Breast epithelium (tissue), 4 donors: ENCODE measurements around the gene OTOA. TPM values are rescaled to one million over a fixed set of nuclear protein-coding genes. Genes with fewer than 3 reads are reported as not detected.
A peak's percentile ranks its signal among the peaks of the same experiment; 100 is the strongest.

ENCODE experiments used
- DNase-seq, 2 donors: peaks; one replicate each; pipeline ENCODE4 v3.0.0-alpha.2; 2019; ENCODE audit warnings: low spot score in 2 of 2
- H3K27ac ChIP-seq, 2 donors: fragments of 200-600 bp; sonication (generic) in 1 of 2; one replicate each; pipeline ENCODE4 v1.5.1; 2016 to 2019; ENCODE audit warnings: mild to moderate bottlenecking in 1 of 2
- H3K27me3 ChIP-seq, 2 donors: fragments of 200-600 bp; sonication (generic) in 1 of 2; one replicate each; pipeline versions ENCODE4 v1.5.1 to v1.6.0; 2017 to 2019; ENCODE audit warnings: control low read depth in 1 of 2, mild to moderate bottlenecking in 1 of 2
- H3K36me3 ChIP-seq: fragments of 200-600 bp; one replicate; pipeline ENCODE4 v1.5.1; 2019
- H3K4me1 ChIP-seq, 2 donors: fragments of 200-600 bp; sonication (generic); one replicate each; pipeline ENCODE4 v1.5.1; 2016 to 2019; ENCODE audit warnings: control low read depth in 1 of 2
- H3K4me3 ChIP-seq, 3 donors: fragments of 200-600 bp; sonication (generic); 1 replicate in 2 of 3; 2 replicates in 1 of 3; pipeline ENCODE4 v1.5.1; 2016 to 2019; ENCODE audit warnings: mild to moderate bottlenecking in 3 of 3, moderate library complexity in 2 of 3
- H3K9me3 ChIP-seq, 2 donors: fragments of 200-600 bp; sonication (generic) in 1 of 2; one replicate each; pipeline ENCODE4 v1.5.1; 2016 to 2019; ENCODE audit warnings: control low read depth in 1 of 2
- POLR2A ChIP-seq: fragments of 450-650 bp; IDR thresholded peaks from one replicate; pipeline ENCODE4 v1.6.1; 2016; ENCODE audit warnings: antibody characterized with exemption, mild to moderate bottlenecking, moderate library complexity
- POLR2AphosphoS5 ChIP-seq, 3 donors: sonication (generic); formaldehyde crosslinking; IDR thresholded peaks; one replicate each; pipeline ENCODE4 v1.6.1; 2017; ENCODE audit warnings: antibody characterized with exemption in 3 of 3
- intact Hi-C: fragments of 100-400 bp; cut with DNase I; formaldehyde crosslinking; loops from one replicate; pipeline ENCODE4 v1.15.1; 2023; ENCODE audit warnings: low total_unique reads
- total RNA-seq, 3 donors: library from RNA; depleted of rRNA; stranded (reverse); fragments of >200 nt; gene quantifications; one replicate each; pipeline ENCODE4 v1.1.0, GENCODE V29; 2016
- TF ChIP-seq, protein P1 (sequence below), 3 donors: fragments of 450-650 bp; IDR thresholded peaks; one replicate each; pipeline ENCODE4 v1.5.1; 2016 to 2017; ENCODE audit warnings: antibody characterized with exemption in 3 of 3, mild to moderate bottlenecking in 3 of 3, moderate library complexity in 3 of 3

Gene OTOA
- total RNA-seq, 3 donors from 2014 or later = 0.96 to 1.5 TPM; not detected in 1

DNA sequence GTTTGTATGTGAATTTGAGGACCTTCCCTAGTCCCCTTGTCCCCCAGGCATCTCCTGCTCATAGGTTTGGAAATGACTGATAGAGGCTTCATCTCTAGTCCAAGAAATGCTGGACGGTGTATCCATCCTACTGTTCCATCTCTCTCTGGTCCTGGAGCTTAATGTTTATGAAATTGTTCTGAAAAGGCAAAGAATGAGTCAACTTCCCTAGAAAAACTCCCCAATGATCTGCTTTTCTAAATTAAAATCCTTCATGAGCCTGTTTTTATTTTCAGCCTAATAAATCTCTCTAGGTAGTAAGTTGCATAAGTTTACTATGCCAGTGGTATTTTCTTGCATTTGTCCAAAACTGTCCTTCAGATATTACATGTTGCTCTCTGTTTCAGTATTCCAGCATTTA lies 9.3 kb upstream of the OTOA start:
- no peaks in the 10 kb centered on the region for H3K9me3 ChIP-seq
- no peak for DNase-seq
- no peak overlapping the region for H3K4me3 ChIP-seq
- H3K27ac ChIP-seq = no peak overlapping the region
- no peaks in the 10 kb centered on the region for H3K27me3 ChIP-seq
- H3K4me1 ChIP-seq = no peaks in the 10 kb centered on the region
- no peaks in the 10 kb centered on the region for H3K36me3 ChIP-seq
- TF ChIP-seq POLR2AphosphoS5 (IDR thresholded peaks at IDR 0.05) (no peak), POLR2A (no peak)
- TF ChIP-seq, protein P1, sequence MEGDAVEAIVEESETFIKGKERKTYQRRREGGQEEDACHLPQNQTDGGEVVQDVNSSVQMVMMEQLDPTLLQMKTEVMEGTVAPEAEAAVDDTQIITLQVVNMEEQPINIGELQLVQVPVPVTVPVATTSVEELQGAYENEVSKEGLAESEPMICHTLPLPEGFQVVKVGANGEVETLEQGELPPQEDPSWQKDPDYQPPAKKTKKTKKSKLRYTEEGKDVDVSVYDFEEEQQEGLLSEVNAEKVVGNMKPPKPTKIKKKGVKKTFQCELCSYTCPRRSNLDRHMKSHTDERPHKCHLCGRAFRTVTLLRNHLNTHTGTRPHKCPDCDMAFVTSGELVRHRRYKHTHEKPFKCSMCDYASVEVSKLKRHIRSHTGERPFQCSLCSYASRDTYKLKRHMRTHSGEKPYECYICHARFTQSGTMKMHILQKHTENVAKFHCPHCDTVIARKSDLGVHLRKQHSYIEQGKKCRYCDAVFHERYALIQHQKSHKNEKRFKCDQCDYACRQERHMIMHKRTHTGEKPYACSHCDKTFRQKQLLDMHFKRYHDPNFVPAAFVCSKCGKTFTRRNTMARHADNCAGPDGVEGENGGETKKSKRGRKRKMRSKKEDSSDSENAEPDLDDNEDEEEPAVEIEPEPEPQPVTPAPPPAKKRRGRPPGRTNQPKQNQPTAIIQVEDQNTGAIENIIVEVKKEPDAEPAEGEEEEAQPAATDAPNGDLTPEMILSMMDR (IDR thresholded peaks at IDR 0.05) = no peak
- intact Hi-C loops = no loop called here

- Histone ChIP-seq H3K27ac (no peak overlapping the region), H3K4me3 (no peak overlapping the region), H3K27me3 (no peaks in the 10 kb centered on the region), H3K36me3 (no peaks in the 10 kb centered on the region), H3K9me3 (no peaks in the 10 kb centered on the region), H3K4me1 (no peaks in the 10 kb centered on the region)
- intact Hi-C loops = no loop called here
- TF ChIP-seq, protein P1 (IDR thresholded peaks at IDR 0.05) = no peak
- TF ChIP-seq POLR2A (no peak), POLR2AphosphoS5 (IDR thresholded peaks at IDR 0.05) (no peak)
- no peak for DNase-seq
These were observed 8.9 kb upstream of the OTOA start for GRCh38 chr16:21654881-21655280.

GRCh38 chr16:21656795-21657768 lies 6.7 kb upstream of the OTOA start:
- intact Hi-C loops = no loop called here
- Histone ChIP-seq H3K27ac (no peak overlapping the region), H3K9me3 (no peaks in the 10 kb centered on the region), H3K27me3 (no peaks in the 10 kb centered on the region), H3K4me3 (no peak overlapping the region), H3K36me3 (no peaks in the 10 kb centered on the region), H3K4me1 (no peaks in the 10 kb centered on the region)
- no peak for DNase-seq
- TF ChIP-seq POLR2AphosphoS5 (IDR thresholded peaks at IDR 0.05) (no peak), POLR2A (no peak)
- TF ChIP-seq, protein P1 (IDR thresholded peaks at IDR 0.05) = peak; percentile 53 to 61 (median 59)

DNA sequence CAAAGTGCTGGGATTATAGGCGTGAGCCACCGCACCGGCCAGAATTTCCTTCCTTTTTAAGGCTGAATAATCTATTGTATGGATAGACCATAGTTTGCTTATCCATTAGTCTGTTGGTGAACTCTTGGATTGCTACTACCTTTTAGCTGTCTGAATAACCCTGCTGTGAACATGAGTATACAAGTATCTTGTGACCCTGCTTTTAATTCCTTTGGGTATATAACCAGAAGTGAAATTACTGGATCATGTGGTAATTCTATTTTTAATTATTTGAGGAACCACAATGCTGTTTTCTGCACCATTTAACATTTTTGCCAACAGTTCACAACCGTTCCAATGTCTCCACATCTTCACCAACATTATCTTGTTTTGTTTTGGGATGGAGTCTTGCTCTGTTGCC lies 4.6 kb upstream of the OTOA start:
- H3K9me3 ChIP-seq = no peaks in the 10 kb centered on the region
- H3K27ac ChIP-seq = no peak overlapping the region
- H3K4me1 ChIP-seq = peaks cover 0 to 4% of the 10 kb centered on the region in 2 donors
- no peak overlapping the region for H3K4me3 ChIP-seq
- intact Hi-C loops = no loop called here
- no peak for DNase-seq
- TF ChIP-seq, protein P1 (IDR thresholded peaks at IDR 0.05) = no peak
- TF ChIP-seq POLR2A = no peak
- no peak for TF ChIP-seq POLR2AphosphoS5 (IDR thresholded peaks at IDR 0.05)
- H3K27me3 ChIP-seq = peaks cover 3% of the 10 kb centered on the region in 2 donors
- H3K36me3 ChIP-seq = no peaks in the 10 kb centered on the region
